Ascending aorta (tissue), 1 donor: Measurements from ENCODE around the gene ANKS6. TPM values are rescaled to one million over a fixed set of nuclear protein-coding genes. Genes with fewer than 3 reads are reported as not detected.

ENCODE experiments used
- total RNA-seq: library from RNA; depleted of rRNA; stranded (reverse); fragments of >200 nt; gene quantifications from one replicate; pipeline ENCODE4 v1.1.0, GENCODE V29; 2016

ANKS6 gene
- total RNA-seq, 1 donor from 2014 or later: 13.0 TPM

Other genes starting within 250 kb of the ANKS6 start
- not detected for gene GABBR2, start 87.6 kb downstream of the ANKS6 start, total RNA-seq
- gene GALNT12, start 11.1 kb upstream of the ANKS6 start, total RNA-seq: 0.53 TPM
- gene COL15A1, start 147.4 kb upstream of the ANKS6 start, total RNA-seq: 58.6 TPM